ENCODE measurements around the gene GAPDH. TPM values are rescaled to one million over a fixed set of nuclear protein-coding genes. Genes with fewer than 3 reads are reported as not detected.

Gene GAPDH
- total RNA-seq, 1 donor from 2014 or later: 766 TPM

- intact Hi-C loops (cut with DNase I): no loop called here
These were observed 29.2 kb downstream of the GAPDH start for GRCh38 chr12:6563448-6564050.

GRCh38 chr12:6567112-6567670, 32.9 kb downstream of the GAPDH start:
- H3K36me3 ChIP-seq: peaks cover 77% of the 10 kb centered on the region
- DNase-seq (no peak), ATAC-seq (no peak)
- H3K27ac ChIP-seq: peak overlapping the region; percentile 90
- intact Hi-C loops (cut with DNase I): no loop called here
- no peaks in the 10 kb centered on the region for H3K27me3 ChIP-seq (ENCODE audit: low read depth)
- no peaks in the 10 kb centered on the region for H3K9me3 ChIP-seq
- peak overlapping the region; percentile 74 for H3K4me3 ChIP-seq
- TF ChIP-seq, protein P1, sequence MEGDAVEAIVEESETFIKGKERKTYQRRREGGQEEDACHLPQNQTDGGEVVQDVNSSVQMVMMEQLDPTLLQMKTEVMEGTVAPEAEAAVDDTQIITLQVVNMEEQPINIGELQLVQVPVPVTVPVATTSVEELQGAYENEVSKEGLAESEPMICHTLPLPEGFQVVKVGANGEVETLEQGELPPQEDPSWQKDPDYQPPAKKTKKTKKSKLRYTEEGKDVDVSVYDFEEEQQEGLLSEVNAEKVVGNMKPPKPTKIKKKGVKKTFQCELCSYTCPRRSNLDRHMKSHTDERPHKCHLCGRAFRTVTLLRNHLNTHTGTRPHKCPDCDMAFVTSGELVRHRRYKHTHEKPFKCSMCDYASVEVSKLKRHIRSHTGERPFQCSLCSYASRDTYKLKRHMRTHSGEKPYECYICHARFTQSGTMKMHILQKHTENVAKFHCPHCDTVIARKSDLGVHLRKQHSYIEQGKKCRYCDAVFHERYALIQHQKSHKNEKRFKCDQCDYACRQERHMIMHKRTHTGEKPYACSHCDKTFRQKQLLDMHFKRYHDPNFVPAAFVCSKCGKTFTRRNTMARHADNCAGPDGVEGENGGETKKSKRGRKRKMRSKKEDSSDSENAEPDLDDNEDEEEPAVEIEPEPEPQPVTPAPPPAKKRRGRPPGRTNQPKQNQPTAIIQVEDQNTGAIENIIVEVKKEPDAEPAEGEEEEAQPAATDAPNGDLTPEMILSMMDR (IDR thresholded peaks at IDR 0.05): no peak
- H3K4me1 ChIP-seq: peaks cover 20% of the 10 kb centered on the region

More at GRCh38 chr12:6563448-6564050, 29.2 kb downstream of the GAPDH start:
- DNase-seq (peak; percentile 58), ATAC-seq (no peak)
- H3K27me3 ChIP-seq (ENCODE audit: low read depth): no peaks in the 10 kb centered on the region
- H3K36me3 ChIP-seq: peaks cover 78% of the 10 kb centered on the region
- no peaks in the 10 kb centered on the region for H3K9me3 ChIP-seq
- no peak overlapping the region for H3K27ac ChIP-seq
- TF ChIP-seq, protein P1 (IDR thresholded peaks at IDR 0.05): peak; percentile 80
- peaks cover 20% of the 10 kb centered on the region for H3K4me1 ChIP-seq
- H3K4me3 ChIP-seq: no peak overlapping the region

DNA sequence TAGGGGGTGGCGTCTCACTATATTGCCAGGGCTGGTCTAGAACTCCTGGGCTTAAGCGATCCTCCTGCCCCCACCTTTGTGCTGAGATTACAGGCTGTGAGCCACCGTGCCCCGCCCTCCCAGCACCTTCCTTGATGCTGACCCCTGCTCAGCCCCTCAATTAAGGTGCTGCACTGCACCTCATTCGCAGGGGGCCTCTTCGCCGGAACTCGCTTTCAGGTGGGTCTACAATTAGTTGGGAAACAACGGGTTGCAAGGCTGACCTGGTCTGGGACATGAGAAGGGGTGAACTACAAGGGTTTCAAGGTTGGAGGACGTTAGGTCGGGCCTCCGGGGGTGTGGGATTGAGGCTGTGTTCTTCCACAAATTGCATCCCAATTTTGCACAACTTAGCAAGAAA, 35.0 kb downstream of the GAPDH start:
- H3K27ac ChIP-seq: no peak overlapping the region
- H3K9me3 ChIP-seq: no peaks in the 10 kb centered on the region
- H3K4me1 ChIP-seq: peaks cover 20% of the 10 kb centered on the region
- TF ChIP-seq, protein P1 (IDR thresholded peaks at IDR 0.05): no peak
- no peak overlapping the region for H3K4me3 ChIP-seq
- intact Hi-C loops (cut with DNase I): no loop called here
- no peak for DNase-seq
- no peaks in the 10 kb centered on the region for H3K27me3 ChIP-seq (ENCODE audit: low read depth)
- ATAC-seq: no peak
- H3K36me3 ChIP-seq: peaks cover 77% of the 10 kb centered on the region

DNA sequence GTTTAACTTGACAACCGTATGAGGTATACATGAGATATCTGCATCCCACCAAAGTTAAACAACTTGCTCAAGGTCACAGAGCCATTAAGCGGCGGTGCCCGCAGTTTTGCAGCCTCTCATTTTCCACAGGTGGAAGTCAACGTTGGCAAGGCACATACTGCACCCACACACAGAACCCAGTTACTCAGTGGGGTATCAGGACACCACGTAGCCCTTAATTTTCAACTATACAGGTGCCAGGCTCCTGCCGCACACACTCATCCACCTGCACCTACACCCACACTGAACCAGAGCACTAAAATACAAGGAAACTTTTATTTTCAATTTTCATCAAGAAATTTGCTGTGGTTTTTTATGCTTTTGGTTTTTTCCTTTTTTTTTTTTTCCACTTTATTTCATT, 35.5 kb downstream of the GAPDH start:
- Histone ChIP-seq H3K27ac (no peak overlapping the region), H3K4me3 (no peak overlapping the region), H3K4me1 (peaks cover 20% of the 10 kb centered on the region), H3K27me3 (ENCODE audit: low read depth) (no peaks in the 10 kb centered on the region), H3K9me3 (no peaks in the 10 kb centered on the region), H3K36me3 (peaks cover 77% of the 10 kb centered on the region)
- intact Hi-C loops (cut with DNase I): no loop called here
- TF ChIP-seq, protein P1 (IDR thresholded peaks at IDR 0.05): no peak
- ATAC-seq (no peak), DNase-seq (no peak)

- ATAC-seq (no peak), DNase-seq (peak; percentile 61)
- intact Hi-C loops (cut with DNase I): no loop called here
- H3K4me3 ChIP-seq: no peak overlapping the region
- TF ChIP-seq, protein P1 (IDR thresholded peaks at IDR 0.05): peak; percentile 43
- no peak overlapping the region for H3K27ac ChIP-seq
- peaks cover 77% of the 10 kb centered on the region for H3K36me3 ChIP-seq
- H3K9me3 ChIP-seq: no peaks in the 10 kb centered on the region
- peaks cover 20% of the 10 kb centered on the region for H3K4me1 ChIP-seq
- no peaks in the 10 kb centered on the region for H3K27me3 ChIP-seq (ENCODE audit: low read depth)
These were observed 36.1 kb downstream of the GAPDH start for GRCh38 chr12:6570264-6570887.

Measured in lower lobe of right lung (tissue), 2 donors.